ENCODE results near the gene SLC44A2.

SLC44A2 gene

GRCh38 chr19:10625003-10625761 lies at the start of gene SLC44A2:
TSS of gene SLC44A2 (plus strand) at chr19:10625553. CDS start at chr19:10625634, 81 bp downstream.
- ATAC-seq (no peak), DNase-seq (no peak)

GRCh38 chr19:10577951-10578350 lies 47.4 kb upstream of the SLC44A2 start:
- ATAC-seq, result no peak

GRCh38 chr19:10580979-10581631 lies 44.2 kb upstream of the SLC44A2 start:
- ATAC-seq (peak; percentile 90), DNase-seq (peak; percentile 92)

More at GRCh38 chr19:10577951-10578350, 47.4 kb upstream of the SLC44A2 start:
- DNase-seq, result no peak

- ATAC-seq, result no peak
- DNase-seq, result no peak
These were observed 43.3 kb upstream of the SLC44A2 start for GRCh38 chr19:10582091-10582490.

- no peak for ATAC-seq
- no peak for DNase-seq
These were observed 42.1 kb upstream of the SLC44A2 start for GRCh38 chr19:10583036-10583776.

GRCh38 chr19:10586396-10586795 lies 39.0 kb upstream of the SLC44A2 start:
- ATAC-seq (no peak), DNase-seq (no peak)

- no peak for ATAC-seq
- no peak for DNase-seq
These were observed 38.1 kb upstream of the SLC44A2 start, which contains the start of gene AP1M2 for GRCh38 chr19:10587022-10587838. TSS of gene AP1M2 (minus strand) at chr19:10587312. CDS start at chr19:10587231, 81 bp downstream.

DNA sequence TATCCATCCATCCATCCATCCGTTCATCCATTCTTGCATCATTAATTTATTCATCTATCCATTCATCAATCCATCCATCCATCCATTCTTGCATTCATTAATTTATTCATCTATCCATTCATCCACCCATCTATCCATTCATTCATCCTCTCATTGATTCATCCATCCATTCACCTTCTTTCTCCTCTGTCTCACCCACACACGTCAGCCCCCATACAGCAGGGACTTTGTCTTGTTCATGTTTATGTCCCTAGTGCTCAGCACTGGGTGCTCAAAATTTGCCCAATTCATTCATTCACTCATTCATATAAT lies 37.6 kb upstream of the SLC44A2 start:
- no peak for DNase-seq
- no peak for ATAC-seq

DNA sequence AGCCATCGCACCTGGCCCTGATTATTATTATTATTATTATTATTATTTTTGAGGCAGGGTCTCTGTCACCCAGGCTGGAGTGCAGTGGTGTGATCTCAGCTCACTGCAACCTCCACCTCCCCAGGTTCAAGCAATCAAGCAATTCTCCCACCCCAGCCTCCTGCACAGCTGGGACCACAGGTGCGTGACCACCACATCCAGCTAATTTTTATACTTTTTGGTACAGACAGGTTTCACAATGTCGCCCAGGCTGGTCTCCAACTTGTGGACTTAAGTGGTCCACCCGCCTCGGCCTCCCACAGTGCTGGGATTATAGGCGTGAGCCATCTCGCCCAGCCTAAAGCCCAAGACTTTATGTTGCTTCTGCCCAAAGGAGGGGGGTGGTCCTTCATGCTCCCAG lies 32.2 kb upstream of the SLC44A2 start:
- no peak for DNase-seq
- no peak for ATAC-seq

GRCh38 chr19:10593820-10594637 lies 31.3 kb upstream of the SLC44A2 start:
- DNase-seq (no peak), ATAC-seq (no peak)

- DNase-seq (no peak), ATAC-seq (no peak)
These were observed 25.2 kb upstream of the SLC44A2 start for GRCh38 chr19:10600149-10600548.

DNA sequence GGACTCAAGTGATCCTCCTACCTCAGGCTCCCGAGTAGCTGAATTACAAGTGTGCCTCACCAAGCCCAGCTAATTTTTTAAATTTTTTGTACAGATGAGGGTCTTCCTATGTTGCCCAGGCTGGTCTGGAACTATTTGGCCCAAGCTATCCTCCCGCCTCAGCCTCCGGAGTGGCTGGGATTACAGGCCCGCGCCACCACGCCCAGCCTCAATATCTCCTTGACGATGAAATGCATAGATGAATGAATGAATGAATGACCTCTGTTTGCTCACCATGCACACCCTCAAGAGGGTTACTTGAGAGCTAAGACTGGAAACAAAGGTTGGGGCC lies 23.4 kb upstream of the SLC44A2 start:
- ATAC-seq, result no peak
- no peak for DNase-seq

DNA sequence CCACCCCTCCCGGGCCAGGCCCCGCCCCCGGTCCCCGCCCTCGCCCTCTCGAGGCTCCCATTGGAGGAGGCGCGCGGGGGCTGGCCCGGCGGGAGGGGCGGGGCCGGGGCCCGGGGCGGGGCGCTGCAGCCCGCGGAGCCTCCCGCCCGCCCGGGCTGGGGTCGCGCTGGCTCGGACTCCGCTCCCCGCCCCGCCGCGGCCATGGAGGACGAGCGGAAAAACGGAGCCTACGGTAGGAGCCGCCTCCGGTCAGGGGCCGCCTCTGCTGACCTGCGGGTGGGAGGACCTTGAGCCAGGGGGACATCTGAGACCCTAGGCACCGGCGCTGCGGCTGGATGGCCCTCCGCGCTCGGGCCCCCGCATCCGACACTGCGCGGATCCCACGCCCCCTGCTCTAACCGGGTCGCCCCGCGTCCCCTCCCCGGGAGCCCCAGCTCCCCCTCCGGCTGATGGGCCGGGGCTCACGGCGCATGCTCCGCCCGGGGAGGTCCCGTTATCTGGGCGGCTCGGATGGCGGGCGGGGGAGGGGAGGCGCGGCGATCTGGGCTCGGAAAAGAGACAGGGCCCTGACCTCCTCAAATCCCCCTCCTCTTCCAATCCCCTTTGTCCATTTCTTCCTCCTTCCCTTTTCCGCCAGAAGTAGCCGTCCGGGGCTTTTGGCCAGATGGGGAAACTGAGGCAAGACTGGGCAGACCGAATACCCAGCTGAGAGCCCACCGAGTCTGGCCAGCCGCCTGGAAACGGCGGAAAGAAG lies 22.8 kb upstream of the SLC44A2 start:
- peak; percentile 94 for DNase-seq
- ATAC-seq, result peak; percentile 81

- DNase-seq, result peak; percentile 81
- ATAC-seq, result peak; percentile 82
These were observed 22.1 kb upstream of the SLC44A2 start for GRCh38 chr19:10603084-10603872.

GRCh38 chr19:10603873-10604459 lies 21.4 kb upstream of the SLC44A2 start:
- peak; percentile 4 for ATAC-seq
- DNase-seq, result no peak

DNA sequence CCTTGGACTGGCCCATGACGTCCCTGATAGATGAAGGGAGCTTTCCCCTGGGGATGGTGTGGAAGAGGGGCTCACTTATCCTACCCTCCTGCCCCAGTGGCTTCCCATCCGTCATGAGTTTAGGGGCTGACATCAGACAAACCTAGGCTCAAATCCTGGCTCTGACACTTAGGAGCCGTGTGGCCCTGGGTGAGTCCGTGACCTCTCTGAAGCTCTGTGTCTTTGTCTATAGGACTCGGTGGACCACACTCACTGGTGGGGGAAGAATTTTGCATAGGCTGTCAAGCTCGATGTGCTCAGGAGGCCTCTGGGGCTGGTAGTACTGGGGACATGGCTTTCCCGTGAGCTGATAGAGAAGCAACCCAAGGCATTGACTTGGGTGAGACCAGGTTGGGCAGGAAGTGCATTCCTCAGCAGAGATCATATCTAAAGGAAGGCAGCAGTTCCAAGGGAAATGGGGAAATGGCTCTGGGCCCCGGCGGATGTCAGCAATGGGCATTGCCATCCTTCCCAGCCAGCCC lies 20.8 kb upstream of the SLC44A2 start:
- ATAC-seq (no peak), DNase-seq (peak; percentile 35)

DNA sequence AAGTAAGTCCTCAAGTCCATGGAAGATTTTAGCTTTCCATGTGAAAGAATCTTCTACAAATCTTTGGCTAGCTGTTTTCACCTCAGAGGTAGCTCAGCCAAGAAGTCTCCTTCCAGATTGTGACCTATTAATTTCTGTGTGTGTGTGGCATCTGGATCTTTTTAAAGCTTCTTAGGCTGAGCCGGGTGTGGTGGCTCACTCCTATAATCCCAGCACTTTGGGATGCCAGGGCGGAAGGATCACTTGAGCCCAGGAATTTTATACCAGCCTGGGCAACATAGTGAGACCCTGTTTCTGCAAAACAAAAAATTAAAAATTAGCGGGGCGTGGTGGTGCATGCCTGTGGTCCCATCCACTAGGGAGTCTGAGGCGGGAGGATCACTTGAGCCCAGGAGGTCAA lies 13.4 kb upstream of the SLC44A2 start:
- ATAC-seq (no peak), DNase-seq (no peak)

DNA sequence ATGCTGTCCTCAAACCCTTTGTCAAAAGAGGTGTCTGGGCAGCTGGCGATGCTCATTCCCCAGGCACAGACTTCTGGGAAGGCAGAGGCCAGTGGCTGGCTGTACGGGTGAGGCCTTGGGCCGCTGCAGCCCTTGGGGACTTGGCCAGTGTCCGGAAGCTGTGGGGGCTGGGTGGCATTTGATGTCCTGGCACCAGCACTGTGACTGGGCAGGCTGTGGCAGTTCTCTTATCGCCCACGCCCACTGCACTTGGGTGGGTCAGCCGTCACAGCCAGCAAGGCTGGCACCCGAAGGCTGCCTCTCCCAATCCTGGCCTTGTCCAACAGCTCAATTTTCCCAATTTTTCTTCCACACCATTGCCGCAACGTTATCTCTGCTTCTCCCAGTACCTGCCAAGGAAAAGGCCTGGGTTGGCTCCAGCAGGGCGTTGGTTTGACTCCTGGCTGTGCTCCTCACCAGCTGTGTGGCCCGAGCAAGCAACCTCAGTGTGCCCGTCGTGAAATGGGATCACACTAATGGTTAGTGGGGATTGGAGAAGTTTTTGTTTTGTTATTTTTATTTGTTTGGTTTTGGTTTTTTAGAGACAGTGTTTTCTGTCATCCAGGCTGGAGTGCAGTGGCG lies 12.7 kb upstream of the SLC44A2 start:
- no peak for ATAC-seq
- no peak for DNase-seq
